Activated CD8-positive, alpha-beta memory T cell treated with anti-CD3 and anti-CD28 coated beads for 36 hours (primary cell): ENCODE data around the gene DNASE2. TPM values are rescaled to one million over a fixed set of nuclear protein-coding genes. Genes with fewer than 3 reads are reported as not detected.

ENCODE experiments used
- CTCF ChIA-PET: fragments of 350-600 bp; sonication (Branson Sonifier 250); formaldehyde crosslinking; loops from one replicate; lab custom pipeline; 2021; ENCODE audit warnings: antibody characterized with exemption; lab: Charles Lee
- POLR2A ChIA-PET: fragments of 350-600 bp; sonication (Branson Sonifier 250); formaldehyde crosslinking; loops from one replicate; lab custom pipeline; 2021; ENCODE audit warnings: antibody characterized with exemption; lab: Charles Lee
- total RNA-seq, 2 experiments: library from RNA; stranded (reverse); gene quantifications; one replicate each; pipeline ENCODE4 v1.2.3, GENCODE V29; 2021

DNASE2 gene
- total RNA-seq, 2 experiments from 2014 or later, result 20.5 to 23.1 TPM

- POLR2A ChIA-PET, result interaction anchor here (0.5 to 0.7 kb wide), 4 partner anchors 8 to 80 kb away, joined by 3 to 10 read pairs (median 8); partner anchors contain the start of gene DNASE2
- CTCF ChIA-PET, result interaction anchor here (0.7 to 2.7 kb wide), 8 partner anchors 9 to 107 kb away, joined by 3 to 15 read pairs (median 4); partner anchors contain the start of gene GCDH
Measured at GRCh38 chr19:12872941-12873890, 8.0 kb downstream of the DNASE2 start.

GRCh38 chr19:12872255-12872654 lies 9.0 kb downstream of the DNASE2 start:
- POLR2A ChIA-PET, result interaction anchor here (0.6 kb wide), 1 partner anchor 80 kb away, joined by 3 read pairs; no protein-coding TSS in a partner anchor
- CTCF ChIA-PET, result interaction anchor here (0.7 to 2.7 kb wide), 4 partner anchors 18 to 75 kb away, joined by 3 to 15 read pairs (median 4); partner anchors contain the start of gene GCDH

DNA sequence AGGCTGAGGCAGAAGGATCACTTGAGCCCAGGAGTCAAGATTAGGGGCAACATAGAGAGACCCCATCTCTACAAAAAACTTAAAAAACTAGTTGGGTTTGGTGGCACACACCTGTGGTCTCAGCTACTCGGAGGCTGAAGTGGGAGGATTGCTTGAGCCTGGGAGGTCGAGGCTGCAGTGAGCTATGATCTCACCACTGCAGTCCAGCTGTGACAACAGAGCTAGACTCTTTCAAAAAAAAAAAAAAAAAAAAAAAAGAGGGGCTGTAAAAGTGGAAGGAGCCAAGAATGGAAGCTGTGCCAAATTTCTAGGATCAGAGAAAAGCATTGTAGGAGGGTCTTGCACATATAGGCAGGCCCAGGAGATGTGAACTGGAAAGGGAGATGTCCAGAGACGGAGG lies 9.6 kb downstream of the DNASE2 start:
- ChIA-PET CTCF (no interaction called here), POLR2A (no interaction called here)

GRCh38 chr19:12868540-12869112 lies 12.6 kb downstream of the DNASE2 start:
- ChIA-PET POLR2A (no interaction called here), CTCF (interaction anchor here (1.1 to 1.6 kb wide), 3 partner anchors 21 to 174 kb away, joined by 3 to 7 read pairs (median 4); no protein-coding TSS in a partner anchor)

DNA sequence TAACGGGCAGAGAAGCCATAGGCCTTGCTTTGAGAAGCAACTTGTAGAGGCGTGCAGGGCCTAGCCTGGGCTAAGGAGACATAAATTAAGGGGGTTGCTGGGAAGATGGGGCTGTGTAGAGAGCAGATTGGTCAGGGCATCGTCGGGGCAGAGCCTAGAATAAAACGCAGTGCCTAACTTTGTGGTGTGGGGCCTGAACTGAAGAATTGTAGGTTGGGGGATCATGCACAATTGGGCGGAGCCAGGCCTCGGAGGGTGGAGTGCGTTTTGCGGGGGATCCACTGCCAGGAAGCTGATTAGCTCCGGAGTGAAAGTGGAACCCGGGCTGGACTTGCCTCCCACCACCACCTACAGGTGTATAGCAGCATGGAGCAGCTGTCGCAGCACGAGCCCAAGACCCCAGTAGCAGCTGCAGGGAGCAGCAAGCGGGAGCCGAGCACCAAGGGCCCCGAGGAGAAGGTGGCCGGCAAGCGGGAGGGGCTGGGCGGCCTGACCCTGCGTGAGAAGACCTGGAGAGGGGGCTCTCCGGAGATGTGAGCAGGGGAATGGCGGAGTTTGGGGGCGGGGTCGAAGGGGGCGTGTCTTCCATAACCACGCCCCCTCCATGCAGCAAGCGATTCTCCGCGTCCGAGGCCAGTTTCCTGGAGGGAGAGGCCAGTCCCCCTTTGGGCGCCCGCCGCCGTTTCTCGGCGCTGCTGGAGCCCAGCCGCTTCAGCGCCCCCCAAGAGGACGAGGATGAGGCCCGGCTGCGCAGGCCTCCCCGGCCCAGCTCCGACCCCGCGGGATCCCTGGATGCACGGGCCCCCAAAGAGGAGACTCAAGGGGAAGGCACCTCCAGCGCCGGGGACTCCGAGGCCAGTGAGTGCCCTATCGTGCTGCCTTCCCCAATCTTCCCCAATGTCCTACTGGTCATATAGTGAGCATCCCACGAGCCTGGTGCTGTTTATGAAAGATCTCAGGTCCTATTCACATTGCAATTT lies 13.8 kb downstream of the DNASE2 start:
- ChIA-PET POLR2A (interaction anchor here (0.6 kb wide), 2 partner anchors 9 to 61 kb away, joined by 3 to 5 read pairs; partner anchors contain the start of gene RNASEH2A), CTCF (interaction anchor here (0.6 to 1.6 kb wide), 3 partner anchors 14 to 91 kb away, joined by 3 to 7 read pairs (median 3); partner anchors contain the start of gene DNASE2)

DNA sequence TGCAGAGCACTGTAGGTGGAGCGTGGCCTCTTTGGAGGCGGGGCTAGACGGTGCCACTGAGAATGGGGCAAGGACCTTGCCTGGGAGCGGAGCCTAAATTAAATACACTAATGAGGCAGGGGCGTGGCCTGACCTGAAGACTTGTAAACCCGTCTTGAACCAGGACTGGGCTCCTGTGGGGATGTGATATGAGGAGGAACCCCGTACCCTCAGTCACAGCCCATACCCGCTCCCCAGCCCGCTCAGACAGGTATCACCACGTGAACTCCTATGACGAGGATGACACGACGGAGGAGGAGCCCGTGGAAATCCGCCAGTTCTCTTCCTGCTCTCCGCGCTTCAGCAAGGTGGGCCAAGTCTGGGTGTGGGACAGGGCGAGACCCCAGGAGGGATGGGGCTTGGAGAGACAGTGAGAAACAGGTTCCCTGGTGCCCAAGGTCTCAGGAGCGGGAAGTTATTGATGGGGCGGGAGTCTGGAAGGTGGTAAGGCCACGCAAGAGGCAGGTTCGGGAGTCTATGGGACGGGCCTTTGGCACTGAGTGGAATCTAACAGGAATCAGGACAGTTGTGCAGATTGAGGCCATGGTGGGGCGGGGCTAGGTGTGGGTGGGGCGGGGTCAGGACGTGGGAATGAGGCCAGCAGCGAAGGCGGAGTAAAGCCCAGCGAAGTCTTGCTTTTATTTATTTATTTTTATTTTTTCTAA lies 14.7 kb downstream of the DNASE2 start:
- ChIA-PET POLR2A (interaction anchor here (0.6 kb wide), 1 partner anchor 60 kb away, joined by 3 read pairs; the partner anchor contains the start of gene RNASEH2A), CTCF (interaction anchor here (0.6 to 1.6 kb wide), 2 partner anchors 21 to 90 kb away, joined by 3 to 7 read pairs; no protein-coding TSS in a partner anchor)

- ChIA-PET POLR2A (no interaction called here), CTCF (no interaction called here)
Measured at GRCh38 chr19:12865746-12866415, 15.4 kb downstream of the DNASE2 start.

GRCh38 chr19:12864721-12865715 lies 16.2 kb downstream of the DNASE2 start:
- ChIA-PET CTCF (interaction anchor here (0.7 to 1.1 kb wide), 3 partner anchors 8 to 78 kb away, joined by 3 read pairs; no protein-coding TSS in a partner anchor), POLR2A (no interaction called here)

DNA sequence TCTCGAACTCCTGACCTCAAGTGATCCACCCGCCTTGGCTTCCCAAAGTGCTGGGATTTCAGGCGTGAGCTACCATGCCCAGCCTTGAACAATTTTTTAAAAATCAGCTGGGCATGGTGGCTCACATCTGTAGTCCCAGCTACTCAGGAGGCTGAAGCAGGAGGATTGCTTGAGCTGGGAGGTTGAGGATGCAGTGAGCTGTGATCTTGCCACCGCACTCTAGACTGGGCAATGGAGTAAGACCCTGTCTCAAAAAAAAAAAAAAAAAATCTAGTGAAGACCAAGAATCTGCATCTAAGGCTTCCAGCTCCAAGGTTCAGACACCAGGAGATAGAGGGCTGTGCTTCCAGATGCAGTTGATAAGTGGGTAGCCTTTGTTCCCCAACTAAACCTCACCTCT lies 17.1 kb downstream of the DNASE2 start:
- ChIA-PET CTCF (interaction anchor here (1.0 to 3.0 kb wide), 6 partner anchors 9 to 109 kb away, joined by 3 to 13 read pairs (median 4); no protein-coding TSS in a partner anchor), POLR2A (no interaction called here)

DNA sequence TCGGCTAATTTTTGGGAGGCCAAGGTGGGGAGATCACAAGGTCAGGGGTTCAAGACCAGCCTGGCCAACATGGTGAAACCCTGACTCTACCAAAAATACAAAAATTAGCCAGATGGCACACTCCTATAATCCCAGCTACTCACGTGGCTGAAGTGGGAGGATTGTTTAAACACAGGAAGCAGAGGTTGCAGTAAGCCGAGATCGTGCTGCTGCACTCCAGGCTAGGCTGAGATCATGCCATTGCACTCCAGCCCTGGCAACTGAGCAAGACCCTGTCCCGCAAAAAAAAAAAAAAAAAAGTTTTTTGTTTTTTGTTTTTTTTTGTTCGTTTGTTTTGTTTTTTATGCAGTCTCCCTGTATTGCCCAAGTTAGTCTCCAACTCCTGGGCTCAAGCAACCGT lies 21.7 kb downstream of the DNASE2 start:
- CTCF ChIA-PET, result interaction anchor here (1.2 kb wide), 1 partner anchor 12 kb away, joined by 5 read pairs; no protein-coding TSS in a partner anchor
- POLR2A ChIA-PET, result no interaction called here

DNA sequence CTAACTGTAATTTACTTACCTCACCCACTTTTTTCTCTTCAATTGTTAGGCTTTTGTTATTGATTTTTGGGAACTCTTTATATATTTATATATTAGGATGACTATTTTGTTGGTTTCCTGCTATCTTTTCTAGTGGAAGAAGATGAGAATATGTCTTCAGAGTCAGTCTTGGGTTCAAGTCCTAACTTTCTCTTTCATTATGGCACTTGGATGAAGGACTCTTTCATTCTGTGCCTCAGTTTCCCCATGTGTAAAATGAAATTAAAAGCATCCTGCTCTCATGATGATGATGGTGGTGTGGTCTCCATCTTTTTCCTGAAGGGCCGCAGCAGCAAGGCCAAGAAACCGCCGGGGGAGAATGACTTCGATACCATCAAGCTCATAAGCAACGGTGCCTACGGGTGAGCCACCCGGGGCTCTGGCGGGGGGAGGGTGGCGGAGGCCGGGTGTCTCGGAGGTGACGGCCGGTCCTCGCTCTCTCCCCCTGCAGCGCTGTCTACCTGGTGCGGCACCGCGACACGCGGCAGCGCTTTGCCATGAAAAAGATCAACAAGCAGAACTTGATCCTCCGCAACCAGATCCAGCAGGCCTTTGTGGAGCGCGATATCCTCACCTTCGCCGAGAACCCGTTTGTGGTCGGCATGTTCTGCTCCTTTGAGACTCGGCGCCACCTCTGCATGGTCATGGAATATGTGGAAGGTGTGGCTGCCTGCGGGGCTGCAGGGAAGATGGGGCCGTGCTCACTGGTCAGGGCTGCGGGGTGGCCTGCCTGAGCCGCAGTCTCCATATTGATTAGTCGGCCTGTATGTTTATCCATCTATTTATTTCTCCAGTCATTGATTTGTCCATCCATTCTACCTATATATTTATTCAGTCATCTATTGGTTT lies 23.0 kb downstream of the DNASE2 start:
- CTCF ChIA-PET, result interaction anchor here (0.6 kb wide), 1 partner anchor 11 kb away, joined by 5 read pairs; no protein-coding TSS in a partner anchor

GRCh38 chr19:12856653-12857052 lies 24.6 kb downstream of the DNASE2 start:
- ChIA-PET CTCF (interaction anchor here (0.9 kb wide), 1 partner anchor 12 kb away, joined by 3 read pairs; no protein-coding TSS in a partner anchor), POLR2A (no interaction called here)

More for the DNA sequence above, 23.0 kb downstream of the DNASE2 start:
- POLR2A ChIA-PET, result interaction anchor here (0.6 kb wide), 1 partner anchor 58 kb away, joined by 5 read pairs; no protein-coding TSS in a partner anchor

- POLR2A ChIA-PET, result interaction anchor here (0.5 to 1.1 kb wide), 5 partner anchors 10 to 160 kb away, joined by 3 to 4 read pairs (median 3); no protein-coding TSS in a partner anchor
- CTCF ChIA-PET, result interaction anchor here (0.7 to 4.9 kb wide), 51 partner anchors 9 to 283 kb away, joined by 3 to 83 read pairs (median 4); partner anchors contain the start of genes DNASE2, FBXW9, GCDH and GET3
Measured at GRCh38 chr19:12847159-12848139, 33.8 kb downstream of the DNASE2 start.
